Tibial artery (tissue), 4 donors: ENCODE results near the gene OR10H3.

Experiments
- DNase-seq, 2 donors: peaks; one replicate each; pipeline ENCODE4 v3.0.0-alpha.2; 2019
- H3K27ac ChIP-seq, 2 donors: fragments of 200-600 bp; sonication (generic) in 1 of 2; 1 replicate in 1 of 2; 2 replicates in 1 of 2; pipeline ENCODE4 v1.5.1; 2018 to 2019; ENCODE audit warnings: mild to moderate bottlenecking in 1 of 2
- H3K27me3 ChIP-seq, 2 donors: fragments of 200-600 bp; sonication (generic) in 1 of 2; one replicate each; pipeline versions ENCODE4 v1.5.1 to v1.6.0; 2016 to 2019
- H3K36me3 ChIP-seq, 3 donors: fragments of 200-600 bp; sonication (generic) in 2 of 3; one replicate each; pipeline ENCODE4 v1.5.1; 2016 to 2019; ENCODE audit warnings: mild to moderate bottlenecking in 2 of 3
- H3K4me1 ChIP-seq, 4 donors: fragments of 200-600 bp; sonication (generic) in 2 of 4; 1 replicate in 3 of 4; 2 replicates in 1 of 4; pipeline ENCODE4 v1.5.1; 2016 to 2019
- H3K4me3 ChIP-seq, 2 donors: fragments of 200-600 bp; sonication (generic) in 1 of 2; 1 replicate in 1 of 2; 2 replicates in 1 of 2; pipeline ENCODE4 v1.5.1; 2018 to 2019; ENCODE audit warnings: mild to moderate bottlenecking in 2 of 2
- H3K9me3 ChIP-seq, 3 donors: fragments of 200-600 bp; sonication (generic) in 1 of 3; one replicate each; pipeline ENCODE4 v1.5.1; 2016 to 2019
- CTCF ChIP-seq, 2 experiments: fragments of 200-600 bp in 1 of 2; fragments of 450-650 bp in 1 of 2; IDR thresholded peaks; one replicate each; pipeline ENCODE4 v1.5.1; 2017 to 2019; ENCODE audit warnings: antibody characterized with exemption in 2 of 2, mild to moderate bottlenecking in 1 of 2, moderate library complexity in 1 of 2
- intact Hi-C: fragments of 100-400 bp; cut with DNase I; formaldehyde crosslinking; loops from one replicate; pipeline ENCODE4 v1.15.0; 2023; ENCODE audit warnings: low total_unique reads

OR10H3 gene

GRCh38 chr19:15737722-15738121 is at the start of gene OR10H3:
Gene OR10H3, plus strand, starts transcription at chr19:15737985. Its CDS starts 3,408 bp downstream, at chr19:15741393.
- Histone ChIP-seq H3K27me3 (peaks cover 0 to 10% of the 10 kb centered on the region in 2 donors), H3K27ac (no peak within 1 kb of the TSS), H3K4me3 (no peak within 1 kb of the TSS), H3K9me3 (peaks cover 3 to 21% (median 20%) of the 10 kb centered on the region in 3 donors), H3K36me3 (no peaks in the 10 kb centered on the region), H3K4me1 (no peaks in the 10 kb centered on the region)
- intact Hi-C loops: no loop called here
- no peak for DNase-seq
- TF ChIP-seq CTCF (IDR thresholded peaks at IDR 0.05): no peak

GRCh38 chr19:15696654-15697194 is 41.1 kb upstream of the OR10H3 start:
- Histone ChIP-seq H3K27me3 (no peaks in the 10 kb centered on the region), H3K36me3 (no peaks in the 10 kb centered on the region), H3K9me3 (peaks cover 0 to 12% (median 0%) of the 10 kb centered on the region in 3 donors), H3K4me1 (no peaks in the 10 kb centered on the region), H3K27ac (no peak overlapping the region), H3K4me3 (no peak overlapping the region)
- no peak for DNase-seq
- TF ChIP-seq CTCF (IDR thresholded peaks at IDR 0.05): no peak
- intact Hi-C loops: no loop called here

- Histone ChIP-seq H3K27ac (no peak overlapping the region), H3K36me3 (no peaks in the 10 kb centered on the region), H3K9me3 (peaks cover 0 to 5% (median 0%) of the 10 kb centered on the region in 3 donors), H3K4me3 (no peak overlapping the region), H3K4me1 (no peaks in the 10 kb centered on the region), H3K27me3 (peaks cover 0 to 9% of the 10 kb centered on the region in 2 donors)
- intact Hi-C loops: no loop called here
- DNase-seq: no peak
- no peak for TF ChIP-seq CTCF (IDR thresholded peaks at IDR 0.05)
Measured at GRCh38 chr19:15701757-15702533, 35.8 kb upstream of the OR10H3 start.

GRCh38 chr19:15702534-15702930 is 35.3 kb upstream of the OR10H3 start:
- Histone ChIP-seq H3K4me3 (no peak overlapping the region), H3K9me3 (peaks cover 0 to 5% (median 0%) of the 10 kb centered on the region in 3 donors), H3K27me3 (peaks cover 0 to 9% of the 10 kb centered on the region in 2 donors), H3K36me3 (no peaks in the 10 kb centered on the region), H3K4me1 (no peaks in the 10 kb centered on the region), H3K27ac (no peak overlapping the region)
- intact Hi-C loops: no loop called here
- peak; percentile 77 to 85 for DNase-seq
- no peak for TF ChIP-seq CTCF (IDR thresholded peaks at IDR 0.05)

- H3K36me3 ChIP-seq: no peaks in the 10 kb centered on the region
- H3K27ac ChIP-seq: no peak overlapping the region
- H3K4me1 ChIP-seq: no peaks in the 10 kb centered on the region
- TF ChIP-seq CTCF (IDR thresholded peaks at IDR 0.05): no peak
- peaks cover 0 to 12% of the 10 kb centered on the region in 2 donors for H3K27me3 ChIP-seq
- H3K9me3 ChIP-seq: no peaks in the 10 kb centered on the region
- intact Hi-C loops: no loop called here
- DNase-seq: no peak
- H3K4me3 ChIP-seq: no peak overlapping the region
Measured at GRCh38 chr19:15714638-15715037, 23.1 kb upstream of the OR10H3 start.
